ENCODE results near the gene HLCS. TPM values are rescaled to one million over a fixed set of nuclear protein-coding genes. Genes with fewer than 3 reads are reported as not detected.

HLCS gene
- total RNA-seq, 1 donor from 2014 or later: 15.9 TPM

DNA sequence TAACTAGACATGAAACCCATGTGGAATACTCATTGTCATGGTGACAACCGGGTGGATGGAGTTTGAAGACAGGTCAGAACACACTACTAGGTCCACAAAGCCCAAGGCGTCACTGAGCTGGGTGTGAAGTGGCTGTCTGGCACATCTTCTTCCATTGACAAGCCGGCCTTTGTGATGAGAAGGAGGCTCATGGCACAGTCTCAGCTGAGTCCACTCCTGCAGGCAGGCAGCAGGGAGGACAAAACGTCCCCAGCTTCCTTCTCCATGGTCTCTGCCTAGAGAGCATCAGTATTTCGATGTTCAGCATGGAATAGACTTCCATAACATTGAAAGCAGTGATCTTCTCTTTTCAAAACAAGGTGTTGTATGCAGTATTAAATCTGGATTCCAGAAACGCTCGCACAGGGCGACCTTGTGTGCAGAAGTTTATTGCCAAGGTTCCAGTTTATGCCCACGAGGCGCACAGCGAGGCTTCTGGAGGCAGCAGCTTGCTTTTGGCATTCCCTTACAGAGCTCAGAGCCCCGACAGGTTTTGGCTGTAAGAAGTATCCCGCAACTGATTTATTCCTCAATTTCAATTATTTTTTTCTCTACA, 163.3 kb downstream of the HLCS start:
- peaks cover 9% of the 10 kb centered on the region for H3K36me3 Mint-ChIP-seq (ENCODE audit: unreplicated experiment)
- H3K27me3 Mint-ChIP-seq (ENCODE audit: unreplicated experiment): no peaks in the 10 kb centered on the region
- no peaks in the 10 kb centered on the region for H3K4me1 Mint-ChIP-seq (ENCODE audit: low read depth, unreplicated experiment)
- H3K9me3 Mint-ChIP-seq (ENCODE audit: unreplicated experiment): no peaks in the 10 kb centered on the region
- DNase-seq: no peak
- TF ChIP-seq, protein P1, sequence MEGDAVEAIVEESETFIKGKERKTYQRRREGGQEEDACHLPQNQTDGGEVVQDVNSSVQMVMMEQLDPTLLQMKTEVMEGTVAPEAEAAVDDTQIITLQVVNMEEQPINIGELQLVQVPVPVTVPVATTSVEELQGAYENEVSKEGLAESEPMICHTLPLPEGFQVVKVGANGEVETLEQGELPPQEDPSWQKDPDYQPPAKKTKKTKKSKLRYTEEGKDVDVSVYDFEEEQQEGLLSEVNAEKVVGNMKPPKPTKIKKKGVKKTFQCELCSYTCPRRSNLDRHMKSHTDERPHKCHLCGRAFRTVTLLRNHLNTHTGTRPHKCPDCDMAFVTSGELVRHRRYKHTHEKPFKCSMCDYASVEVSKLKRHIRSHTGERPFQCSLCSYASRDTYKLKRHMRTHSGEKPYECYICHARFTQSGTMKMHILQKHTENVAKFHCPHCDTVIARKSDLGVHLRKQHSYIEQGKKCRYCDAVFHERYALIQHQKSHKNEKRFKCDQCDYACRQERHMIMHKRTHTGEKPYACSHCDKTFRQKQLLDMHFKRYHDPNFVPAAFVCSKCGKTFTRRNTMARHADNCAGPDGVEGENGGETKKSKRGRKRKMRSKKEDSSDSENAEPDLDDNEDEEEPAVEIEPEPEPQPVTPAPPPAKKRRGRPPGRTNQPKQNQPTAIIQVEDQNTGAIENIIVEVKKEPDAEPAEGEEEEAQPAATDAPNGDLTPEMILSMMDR (IDR thresholded peaks at IDR 0.05; ENCODE audit: partially characterized antibody, unreplicated experiment): no peak
- H3K4me3 Mint-ChIP-seq (ENCODE audit: unreplicated experiment): no peak overlapping the region
- H3K27ac Mint-ChIP-seq (ENCODE audit: unreplicated experiment): no peak overlapping the region

DNA sequence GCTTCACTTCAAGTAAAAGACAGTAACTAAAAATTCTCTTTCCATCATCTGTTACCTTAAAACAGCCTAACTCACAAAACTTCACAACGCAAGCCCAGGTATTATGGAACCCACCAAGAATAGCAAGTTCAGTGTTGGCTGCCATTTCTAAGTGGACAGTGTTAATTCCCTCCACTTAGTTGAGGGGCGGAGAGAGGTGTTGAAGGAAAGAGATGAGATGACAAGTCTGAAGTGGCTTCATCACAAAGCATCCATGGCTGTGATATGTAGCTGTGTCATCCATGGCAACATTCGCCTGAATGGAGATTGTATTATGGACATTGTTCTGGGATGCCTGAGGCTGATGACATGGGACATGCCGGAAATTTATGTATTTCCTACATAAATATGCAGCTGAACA, 165.7 kb downstream of the HLCS start:
- H3K36me3 Mint-ChIP-seq (ENCODE audit: unreplicated experiment): peaks cover 17% of the 10 kb centered on the region

DNA sequence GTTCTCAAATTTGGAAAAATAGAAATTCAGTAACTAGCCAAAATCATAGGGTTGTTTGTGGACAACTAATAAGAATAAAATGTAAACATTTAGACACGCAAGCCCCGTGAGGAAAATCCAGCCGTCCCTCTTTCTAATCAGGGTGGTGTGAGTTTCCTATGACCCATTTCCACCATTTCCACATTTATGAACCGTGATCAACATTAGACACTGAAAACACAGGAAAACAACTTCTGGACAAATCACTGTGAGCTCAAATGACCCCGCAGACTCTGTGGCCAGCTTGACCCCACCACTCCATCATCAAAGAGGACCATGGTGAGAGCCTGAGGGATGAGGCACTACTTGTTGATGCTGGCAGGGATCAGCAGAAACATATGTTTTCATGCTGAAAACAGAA, 166.6 kb downstream of the HLCS start:
- TF ChIP-seq, protein P1 (IDR thresholded peaks at IDR 0.05; ENCODE audit: partially characterized antibody, unreplicated experiment): no peak
- no peak overlapping the region for H3K4me3 Mint-ChIP-seq (ENCODE audit: unreplicated experiment)
- H3K27ac Mint-ChIP-seq (ENCODE audit: unreplicated experiment): no peak overlapping the region
- peaks cover 7% of the 10 kb centered on the region for H3K9me3 Mint-ChIP-seq (ENCODE audit: unreplicated experiment)
- H3K36me3 Mint-ChIP-seq (ENCODE audit: unreplicated experiment): peaks cover 17% of the 10 kb centered on the region
- no peak for DNase-seq
- no peaks in the 10 kb centered on the region for H3K4me1 Mint-ChIP-seq (ENCODE audit: low read depth, unreplicated experiment)
- H3K27me3 Mint-ChIP-seq (ENCODE audit: unreplicated experiment): no peaks in the 10 kb centered on the region

More for the DNA sequence above, 165.7 kb downstream of the HLCS start:
- Mint-ChIP-seq H3K4me1 (ENCODE audit: low read depth, unreplicated experiment) (no peaks in the 10 kb centered on the region), H3K9me3 (ENCODE audit: unreplicated experiment) (peaks cover 7% of the 10 kb centered on the region), H3K27ac (ENCODE audit: unreplicated experiment) (no peak overlapping the region), H3K27me3 (ENCODE audit: unreplicated experiment) (no peaks in the 10 kb centered on the region), H3K4me3 (ENCODE audit: unreplicated experiment) (no peak overlapping the region)
- DNase-seq: no peak
- TF ChIP-seq, protein P1 (IDR thresholded peaks at IDR 0.05; ENCODE audit: partially characterized antibody, unreplicated experiment): no peak

DNA sequence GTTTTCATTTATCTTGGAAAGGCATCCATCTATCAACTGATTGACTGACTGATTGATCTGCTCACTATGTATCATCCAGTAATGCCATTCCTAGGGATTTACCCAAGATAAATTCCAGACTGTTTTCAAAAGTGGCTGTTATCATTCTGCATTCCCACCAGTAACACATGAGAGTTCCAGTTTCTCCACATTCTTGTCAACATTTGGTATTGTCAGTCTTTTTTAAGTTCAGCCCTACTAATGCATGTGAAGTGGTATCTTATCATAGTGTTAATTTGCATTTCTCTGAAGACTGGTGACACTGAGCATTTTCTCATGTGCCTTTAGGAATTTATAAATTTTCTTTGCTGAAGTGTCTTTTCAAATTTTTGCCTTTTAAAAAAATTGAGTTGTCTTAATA, 168.0 kb downstream of the HLCS start:
- TF ChIP-seq, protein P1 (IDR thresholded peaks at IDR 0.05; ENCODE audit: partially characterized antibody, unreplicated experiment): no peak
- H3K27ac Mint-ChIP-seq (ENCODE audit: unreplicated experiment): no peak overlapping the region
- H3K36me3 Mint-ChIP-seq (ENCODE audit: unreplicated experiment): peaks cover 17% of the 10 kb centered on the region
- no peak for DNase-seq
- H3K4me3 Mint-ChIP-seq (ENCODE audit: unreplicated experiment): no peak overlapping the region
- peaks cover 7% of the 10 kb centered on the region for H3K9me3 Mint-ChIP-seq (ENCODE audit: unreplicated experiment)
- peaks cover 9% of the 10 kb centered on the region for H3K4me1 Mint-ChIP-seq (ENCODE audit: low read depth, unreplicated experiment)
- no peaks in the 10 kb centered on the region for H3K27me3 Mint-ChIP-seq (ENCODE audit: unreplicated experiment)

DNA sequence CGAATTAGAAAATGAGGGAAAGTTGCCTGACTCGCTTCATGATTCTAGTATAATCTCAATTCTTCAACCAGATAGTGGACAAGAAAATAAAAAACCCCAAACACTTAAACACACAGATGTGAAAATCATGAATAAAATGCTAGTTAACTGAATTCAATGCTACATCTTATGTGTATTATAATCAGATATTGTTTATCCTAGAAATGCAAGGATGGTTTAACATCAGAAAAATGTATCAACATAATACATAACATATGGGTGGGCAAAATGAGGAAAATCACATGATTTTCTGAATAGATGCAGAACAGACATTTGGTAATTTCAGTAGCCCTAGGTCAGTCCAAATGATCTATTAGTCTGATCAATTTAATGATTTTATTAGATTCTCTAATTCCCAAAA, 170.4 kb downstream of the HLCS start:
- Mint-ChIP-seq H3K27me3 (ENCODE audit: unreplicated experiment) (peaks cover 9% of the 10 kb centered on the region), H3K36me3 (ENCODE audit: unreplicated experiment) (peaks cover 17% of the 10 kb centered on the region), H3K4me3 (ENCODE audit: unreplicated experiment) (no peak overlapping the region), H3K9me3 (ENCODE audit: unreplicated experiment) (peaks cover 12% of the 10 kb centered on the region), H3K4me1 (ENCODE audit: low read depth, unreplicated experiment) (peaks cover 25% of the 10 kb centered on the region), H3K27ac (ENCODE audit: unreplicated experiment) (no peak overlapping the region)
- TF ChIP-seq, protein P1 (IDR thresholded peaks at IDR 0.05; ENCODE audit: partially characterized antibody, unreplicated experiment): no peak
- DNase-seq: no peak
